A673 (cell line): ENCODE data around the gene PTK6.

Experiments used
- EZH2 ChIP-seq: fragments of 200-600 bp; sonication (generic); IDR thresholded peaks from 2 replicates; pipeline ENCODE4 v1.6.1; 2017; ENCODE audit warnings: borderline replicate concordance, low read depth, mild to moderate bottlenecking, mixed read lengths, antibody characterized with exemption, low read length; ENCODE audit not compliant: poor library complexity, severe bottlenecking
- TF ChIP-seq, protein P1 (sequence below): fragments of 300-800, 200-600 bp; sonication (generic); conservative IDR thresholded peaks from 2 replicates; pipeline ENCODE4 v1.5.1; 2017; ENCODE audit warnings: low read depth, mild to moderate bottlenecking, antibody characterized with exemption, low read length, moderate library complexity, mixed read lengths

DNA sequence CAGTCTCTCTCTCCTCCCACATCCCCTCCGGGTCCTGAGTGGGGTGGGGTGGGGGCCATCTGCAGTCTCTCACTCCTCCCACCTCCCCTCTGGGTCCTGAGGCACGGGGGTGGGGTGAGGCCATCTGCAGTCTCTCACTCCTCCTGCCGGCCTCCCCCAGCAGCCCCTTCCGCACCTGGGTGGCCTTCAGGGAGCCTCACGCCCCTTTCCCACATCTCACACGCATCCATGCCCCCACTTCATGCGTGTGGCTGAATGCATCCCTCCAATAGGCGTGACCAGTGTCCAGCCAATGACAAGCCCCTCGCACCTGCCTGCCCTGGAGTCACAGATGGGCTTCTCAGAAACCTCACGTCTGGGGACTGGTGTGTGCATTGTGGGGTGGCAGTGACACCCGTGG is 11.4 kb upstream of the PTK6 start:
- TF ChIP-seq, protein P1, sequence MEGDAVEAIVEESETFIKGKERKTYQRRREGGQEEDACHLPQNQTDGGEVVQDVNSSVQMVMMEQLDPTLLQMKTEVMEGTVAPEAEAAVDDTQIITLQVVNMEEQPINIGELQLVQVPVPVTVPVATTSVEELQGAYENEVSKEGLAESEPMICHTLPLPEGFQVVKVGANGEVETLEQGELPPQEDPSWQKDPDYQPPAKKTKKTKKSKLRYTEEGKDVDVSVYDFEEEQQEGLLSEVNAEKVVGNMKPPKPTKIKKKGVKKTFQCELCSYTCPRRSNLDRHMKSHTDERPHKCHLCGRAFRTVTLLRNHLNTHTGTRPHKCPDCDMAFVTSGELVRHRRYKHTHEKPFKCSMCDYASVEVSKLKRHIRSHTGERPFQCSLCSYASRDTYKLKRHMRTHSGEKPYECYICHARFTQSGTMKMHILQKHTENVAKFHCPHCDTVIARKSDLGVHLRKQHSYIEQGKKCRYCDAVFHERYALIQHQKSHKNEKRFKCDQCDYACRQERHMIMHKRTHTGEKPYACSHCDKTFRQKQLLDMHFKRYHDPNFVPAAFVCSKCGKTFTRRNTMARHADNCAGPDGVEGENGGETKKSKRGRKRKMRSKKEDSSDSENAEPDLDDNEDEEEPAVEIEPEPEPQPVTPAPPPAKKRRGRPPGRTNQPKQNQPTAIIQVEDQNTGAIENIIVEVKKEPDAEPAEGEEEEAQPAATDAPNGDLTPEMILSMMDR, result no peak
- no peak for TF ChIP-seq EZH2
